Activated T-cell treated with anti-CD3 and anti-CD28 coated beads, Interleukin-2, amount 50 U/mL, for 24 hours (primary cell): ENCODE data around the gene OAS1.
"Not testable (repeated sequence)": the region's sequence is repeated elsewhere in the genome, so short reads cannot be mapped to it uniquely, and the experiment has no call there.

Experiments
- DNase-seq: peaks from one replicate; pipeline ENCODE4 v3.0.0-alpha.2; 2020
- H3K27ac Mint-ChIP-seq: 2 replicates; pipeline ENCODE4 v1.8.0; 2020; ENCODE audit warnings: mild to moderate bottlenecking, mixed read lengths
- H3K27me3 Mint-ChIP-seq: 2 replicates; pipeline ENCODE4 v1.8.0; 2020; ENCODE audit warnings: mixed read lengths
- H3K36me3 Mint-ChIP-seq: 2 replicates; pipeline ENCODE4 v1.8.0; 2020; ENCODE audit warnings: low read depth, mixed read lengths
- H3K4me1 Mint-ChIP-seq: 2 replicates; pipeline ENCODE4 v1.8.0; 2020; ENCODE audit warnings: low read depth, mixed read lengths
- H3K4me3 Mint-ChIP-seq: 2 replicates; pipeline ENCODE4 v1.8.0; 2020; ENCODE audit warnings: mild to moderate bottlenecking, moderate library complexity, mixed read lengths
- H3K9me3 Mint-ChIP-seq: 2 replicates; pipeline ENCODE4 v1.8.0; 2020; ENCODE audit warnings: mixed read lengths

The OAS1 gene

GRCh38 chr12:112937741-112938719, 31.3 kb downstream of the OAS1 start, which contains the start of gene OAS3:
Gene OAS3, plus strand, starts transcription at chr12:112938474. Its CDS starts 57 bp downstream, at chr12:112938531.
- Mint-ChIP-seq H3K27ac (peak within 1 kb of the TSS; percentile 91), H3K4me3 (peak within 1 kb of the TSS; percentile 83), H3K27me3 (no peaks in the 10 kb centered on the region), H3K4me1 (peaks cover 43% of the 10 kb centered on the region), H3K9me3 (no peaks in the 10 kb centered on the region), H3K36me3 (peaks cover 3% of the 10 kb centered on the region)
- peak; percentile 71 for DNase-seq

- Mint-ChIP-seq H3K4me1 (peaks cover 43% of the 10 kb centered on the region), H3K9me3 (no peaks in the 10 kb centered on the region), H3K27me3 (no peaks in the 10 kb centered on the region), H3K36me3 (peaks cover 3% of the 10 kb centered on the region), H3K4me3 (peak overlapping the region; percentile 83), H3K27ac (peak overlapping the region; percentile 91)
- no peak for DNase-seq
Measured at GRCh38 chr12:112938751-112939150, 32.0 kb downstream of the OAS1 start.

- Mint-ChIP-seq H3K36me3 (peaks cover 13% of the 10 kb centered on the region), H3K4me3 (peak overlapping the region; percentile 83), H3K4me1 (peaks cover 41% of the 10 kb centered on the region), H3K27ac (peak overlapping the region; percentile 63), H3K9me3 (no peaks in the 10 kb centered on the region), H3K27me3 (no peaks in the 10 kb centered on the region)
- peak; percentile 44 for DNase-seq
Measured at GRCh38 chr12:112939761-112940381, 33.1 kb downstream of the OAS1 start.

- H3K27me3 Mint-ChIP-seq, result no peaks in the 10 kb centered on the region
- peaks cover 27% of the 10 kb centered on the region for H3K36me3 Mint-ChIP-seq
- H3K4me3 Mint-ChIP-seq, result no peak overlapping the region
- no peak overlapping the region for H3K27ac Mint-ChIP-seq
- peaks cover 36% of the 10 kb centered on the region for H3K4me1 Mint-ChIP-seq
- H3K9me3 Mint-ChIP-seq, result no peaks in the 10 kb centered on the region
- DNase-seq, result no peak
Measured at GRCh38 chr12:112941528-112942335, 35.0 kb downstream of the OAS1 start.

GRCh38 chr12:112942572-112942971, 35.8 kb downstream of the OAS1 start:
- no peaks in the 10 kb centered on the region for H3K27me3 Mint-ChIP-seq
- no peaks in the 10 kb centered on the region for H3K9me3 Mint-ChIP-seq
- no peak overlapping the region for H3K4me3 Mint-ChIP-seq
- DNase-seq, result no peak
- peaks cover 29% of the 10 kb centered on the region for H3K4me1 Mint-ChIP-seq
- no peak overlapping the region for H3K27ac Mint-ChIP-seq
- peaks cover 35% of the 10 kb centered on the region for H3K36me3 Mint-ChIP-seq

- Mint-ChIP-seq H3K27me3 (no peaks in the 10 kb centered on the region), H3K36me3 (peaks cover 50% of the 10 kb centered on the region), H3K9me3 (no peaks in the 10 kb centered on the region), H3K4me1 (peaks cover 18% of the 10 kb centered on the region), H3K4me3 (no peak overlapping the region), H3K27ac (no peak overlapping the region)
- DNase-seq, result no peak
Measured at GRCh38 chr12:112944024-112944690, 37.4 kb downstream of the OAS1 start.

- no peak overlapping the region for H3K27ac Mint-ChIP-seq
- H3K4me3 Mint-ChIP-seq, result no peak overlapping the region
- peaks cover 61% of the 10 kb centered on the region for H3K36me3 Mint-ChIP-seq
- DNase-seq, result no peak
- no peaks in the 10 kb centered on the region for H3K9me3 Mint-ChIP-seq
- H3K4me1 Mint-ChIP-seq, result peaks cover 4% of the 10 kb centered on the region
- H3K27me3 Mint-ChIP-seq, result no peaks in the 10 kb centered on the region
Measured at GRCh38 chr12:112945515-112945914, 38.8 kb downstream of the OAS1 start.

GRCh38 chr12:112946236-112947000, 39.7 kb downstream of the OAS1 start:
- Mint-ChIP-seq H3K27ac (no peak overlapping the region), H3K36me3 (peaks cover 70% of the 10 kb centered on the region), H3K9me3 (no peaks in the 10 kb centered on the region), H3K27me3 (no peaks in the 10 kb centered on the region), H3K4me1 (peaks cover 3% of the 10 kb centered on the region), H3K4me3 (no peak overlapping the region)
- DNase-seq, result no peak

GRCh38 chr12:112947314-112947713, 40.6 kb downstream of the OAS1 start:
- no peak overlapping the region for H3K4me3 Mint-ChIP-seq
- H3K36me3 Mint-ChIP-seq, result peaks cover 75% of the 10 kb centered on the region
- H3K27me3 Mint-ChIP-seq, result no peaks in the 10 kb centered on the region
- peaks cover 1% of the 10 kb centered on the region for H3K4me1 Mint-ChIP-seq
- DNase-seq, result no peak
- no peaks in the 10 kb centered on the region for H3K9me3 Mint-ChIP-seq
- no peak overlapping the region for H3K27ac Mint-ChIP-seq

- DNase-seq, result no peak
- peaks cover 80% of the 10 kb centered on the region for H3K36me3 Mint-ChIP-seq
- H3K27me3 Mint-ChIP-seq, result no peaks in the 10 kb centered on the region
- H3K9me3 Mint-ChIP-seq, result no peaks in the 10 kb centered on the region
- H3K4me3 Mint-ChIP-seq, result no peak overlapping the region
- no peak overlapping the region for H3K27ac Mint-ChIP-seq
- peaks cover 1% of the 10 kb centered on the region for H3K4me1 Mint-ChIP-seq
Measured at GRCh38 chr12:112947761-112948160, 41.0 kb downstream of the OAS1 start.

- Mint-ChIP-seq H3K4me1 (peaks cover 1% of the 10 kb centered on the region), H3K27me3 (no peaks in the 10 kb centered on the region), H3K9me3 (peaks cover 2% of the 10 kb centered on the region), H3K27ac (no peak overlapping the region), H3K4me3 (no peak overlapping the region), H3K36me3 (peaks cover 88% of the 10 kb centered on the region)
- DNase-seq, result no peak
Measured at GRCh38 chr12:112948806-112949205, 42.0 kb downstream of the OAS1 start.

GRCh38 chr12:112950701-112951100, 43.9 kb downstream of the OAS1 start:
- Mint-ChIP-seq H3K9me3 (peaks cover 2% of the 10 kb centered on the region), H3K27me3 (no peaks in the 10 kb centered on the region), H3K4me1 (peaks cover 2% of the 10 kb centered on the region), H3K36me3 (peaks cover 89% of the 10 kb centered on the region), H3K27ac (no peak overlapping the region), H3K4me3 (no peak overlapping the region)
- DNase-seq, result no peak

GRCh38 chr12:112957125-112957524, 50.4 kb downstream of the OAS1 start:
- H3K36me3 Mint-ChIP-seq, result peaks cover 97% of the 10 kb centered on the region
- not testable (repeated sequence) for H3K27ac Mint-ChIP-seq, DNase-seq, H3K27me3 Mint-ChIP-seq, H3K4me3 Mint-ChIP-seq, H3K9me3 Mint-ChIP-seq
- H3K4me1 Mint-ChIP-seq, result peaks cover 12% of the 10 kb centered on the region
